Fibroblast of mammary gland (primary cell): Measurements from ENCODE around the gene DISC1.
A peak's percentile ranks its signal among the peaks of the same experiment; 100 is the strongest.

Source experiments
- DNase-seq: peaks from one replicate; pipeline ENCODE4 v3.0.0-alpha.2; 2010; ENCODE audit warnings: low read depth
- H3K4me3 ChIP-seq: 2 replicates; pipeline ENCODE4 v1.5.1; 2011; ENCODE audit warnings: low read depth, mild to moderate bottlenecking, low read length, moderate library complexity; ENCODE audit not compliant: control insufficient read depth
- CTCF ChIP-seq: conservative IDR thresholded peaks from 2 replicates; pipeline ENCODE4 v1.5.1; 2011; ENCODE audit warnings: low read depth, low read length, inconsistent platforms; ENCODE audit not compliant: control insufficient read depth, insufficient read depth

DISC1 gene

GRCh38 chr1:231810415-231810814 is 183.8 kb downstream of the DISC1 start:
- no peak for DNase-seq
- no peak overlapping the region for H3K4me3 ChIP-seq
- TF ChIP-seq CTCF = no peak

DNA sequence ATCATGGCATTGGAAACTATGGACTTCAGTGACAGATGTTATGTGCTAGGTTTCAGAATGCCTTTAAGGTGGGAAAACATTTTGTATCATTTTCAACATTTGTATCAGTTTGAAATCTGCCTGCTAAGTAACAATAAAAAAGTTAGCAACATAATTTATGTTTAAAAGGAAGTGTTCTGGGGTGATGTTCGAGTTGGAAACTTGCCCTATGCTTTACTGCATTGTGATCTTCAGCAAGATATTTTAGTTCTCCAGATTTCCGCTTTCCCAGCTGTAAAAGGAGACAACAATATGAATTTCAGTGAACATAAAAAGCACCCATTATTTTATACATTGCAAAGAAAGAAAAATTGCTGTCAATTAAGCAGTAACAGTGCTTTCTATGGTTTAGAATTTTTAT is 187.4 kb downstream of the DISC1 start:
- TF ChIP-seq CTCF = no peak
- DNase-seq = no peak
- H3K4me3 ChIP-seq = no peak overlapping the region

DNA sequence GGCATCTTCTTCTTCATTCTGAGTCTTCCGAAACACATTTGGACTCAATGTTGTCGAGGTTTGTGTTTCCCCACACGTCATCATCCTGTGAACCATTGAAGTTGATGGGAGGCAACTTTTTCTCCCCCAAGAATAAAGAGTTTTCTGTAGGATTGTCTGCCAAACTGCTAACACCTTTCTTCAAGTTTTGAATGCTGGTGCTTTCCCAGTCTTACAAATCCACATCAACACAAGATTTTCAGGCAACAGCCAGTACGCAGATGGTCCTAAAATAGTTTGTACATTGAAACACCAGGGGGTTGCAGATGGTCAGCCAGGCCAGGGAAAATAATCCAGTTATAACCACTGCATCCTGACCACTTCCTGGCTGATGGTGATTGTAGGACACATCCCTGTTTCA is 187.9 kb downstream of the DISC1 start:
- no peak overlapping the region for H3K4me3 ChIP-seq
- DNase-seq = no peak
- no peak for TF ChIP-seq CTCF

DNA sequence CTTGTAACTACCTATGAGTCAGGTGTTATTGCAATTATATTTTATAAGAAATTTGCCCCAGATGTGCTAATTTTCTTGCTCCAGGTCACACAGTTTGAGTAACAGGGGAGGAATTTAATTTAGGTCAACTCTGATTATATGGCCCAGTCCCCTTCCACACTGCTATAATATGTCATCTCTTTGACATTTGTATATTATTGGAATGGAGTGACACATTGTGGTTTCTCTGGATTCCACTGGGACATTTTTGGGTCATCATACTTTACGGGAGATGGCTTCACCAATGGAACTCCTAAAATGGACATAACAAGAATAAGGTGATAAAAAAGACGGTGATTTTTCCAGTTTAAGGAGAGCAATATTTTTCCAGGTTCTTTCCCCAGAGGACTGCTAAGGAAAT is 191.2 kb downstream of the DISC1 start:
- no peak overlapping the region for H3K4me3 ChIP-seq
- TF ChIP-seq CTCF = no peak
- DNase-seq = no peak

- H3K4me3 ChIP-seq = no peak overlapping the region
- peak; percentile 27 for DNase-seq
- no peak for TF ChIP-seq CTCF
Measured at GRCh38 chr1:231818337-231818736, 191.7 kb downstream of the DISC1 start.

DNA sequence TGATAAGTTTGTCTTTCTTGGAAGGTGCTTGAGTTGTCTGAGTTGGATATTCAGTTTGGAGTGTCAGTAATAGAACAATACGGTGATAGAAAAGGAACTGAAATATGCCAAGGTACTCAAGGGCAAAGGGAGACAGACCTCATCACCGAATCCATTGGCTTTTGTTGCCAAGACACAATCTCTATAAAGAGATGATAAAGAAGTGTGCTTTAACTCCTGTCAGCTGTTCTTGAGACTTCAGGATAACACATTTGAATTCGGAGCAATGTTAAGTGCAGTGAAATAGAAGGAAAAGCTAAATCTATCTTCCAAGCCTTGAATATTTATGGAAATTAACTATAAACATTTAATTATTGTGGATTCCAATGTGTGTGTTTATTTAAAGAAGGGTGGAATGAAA is 194.7 kb downstream of the DISC1 start:
- TF ChIP-seq CTCF = no peak

DNA sequence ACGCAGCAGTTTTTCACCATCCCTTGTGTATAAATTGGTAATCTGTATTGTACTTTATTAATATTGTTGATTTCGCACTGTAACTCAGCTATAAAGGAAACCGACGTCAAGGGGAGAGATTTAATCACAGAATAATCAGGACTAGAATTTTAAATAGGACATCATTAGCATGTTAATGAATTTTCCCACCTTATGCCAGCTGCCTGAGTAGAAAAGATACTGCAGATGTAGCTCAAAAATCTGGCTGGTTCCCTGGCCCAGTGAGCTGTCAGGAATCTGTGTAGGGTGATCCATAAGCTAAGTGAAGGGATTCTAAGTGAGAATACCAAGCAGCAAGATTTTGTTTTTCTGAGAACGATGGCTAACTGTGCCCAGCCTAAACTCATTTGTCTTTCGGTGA is 195.5 kb downstream of the DISC1 start:
- TF ChIP-seq CTCF = no peak
- H3K4me3 ChIP-seq = no peak overlapping the region
- no peak for DNase-seq

More for the DNA sequence above, 194.7 kb downstream of the DISC1 start:
- no peak for DNase-seq
- H3K4me3 ChIP-seq = no peak overlapping the region
